NCI-H1092 (cell line): Measurements from ENCODE around the gene ZNF169.
"Not testable (repeated sequence)": the region's sequence is repeated elsewhere in the genome, so short reads cannot be mapped to it uniquely, and the experiment has no call there.

ENCODE experiments used
- DNase-seq: peaks from one replicate; lab custom pipeline; 2025; lab: John Stamatoyannopoulos, UW

The ZNF169 gene

GRCh38 chr9:94348754-94349153 is 89.7 kb downstream of the ZNF169 start:
- DNase-seq: not testable (repeated sequence)
